Activated CD4-positive, alpha-beta T cell treated with anti-CD3 and anti-CD28 coated beads, Interleukin-2, amount 50 U/mL, for 4 hours (primary cell): ENCODE data around the gene ARHGAP1.

ENCODE experiments used
- DNase-seq, 2 experiments: peaks; one replicate each; pipeline ENCODE4 v3.0.0-alpha.2; 2020

ARHGAP1 gene

GRCh38 chr11:46700241-46701077 lies at the start of gene ARHGAP1, which contains the start of gene ZNF408:
Gene ARHGAP1, minus strand, starts transcription at chr11:46700619. Its CDS starts 4,512 bp downstream, at chr11:46696107.
Gene ZNF408, plus strand, starts transcription at chr11:46701031. Its CDS starts 17 bp downstream, at chr11:46701048.
- DNase-seq: peak; percentile 99

GRCh38 chr11:46747150-46747549 lies 46.7 kb upstream of the ARHGAP1 start:
- DNase-seq: no peak

- no peak for DNase-seq
Measured at GRCh38 chr11:46745995-46746394, 45.6 kb upstream of the ARHGAP1 start.

GRCh38 chr11:46745328-46745727 lies 44.9 kb upstream of the ARHGAP1 start:
- no peak for DNase-seq

- no peak for DNase-seq
Measured at GRCh38 chr11:46743693-46744339, 43.4 kb upstream of the ARHGAP1 start.

GRCh38 chr11:46743043-46743442 lies 42.6 kb upstream of the ARHGAP1 start:
- no peak for DNase-seq

- DNase-seq: no peak
Measured at GRCh38 chr11:46741600-46742484, 41.4 kb upstream of the ARHGAP1 start.

- DNase-seq: no peak
Measured at GRCh38 chr11:46738887-46739286, 38.5 kb upstream of the ARHGAP1 start.

- DNase-seq: no peak
Measured at GRCh38 chr11:46737699-46738098, 37.3 kb upstream of the ARHGAP1 start.

- DNase-seq: no peak
Measured at GRCh38 chr11:46736615-46737014, 36.2 kb upstream of the ARHGAP1 start.

- no peak for DNase-seq
Measured at GRCh38 chr11:46736146-46736545, 35.7 kb upstream of the ARHGAP1 start.

- DNase-seq: no peak
Measured at GRCh38 chr11:46733234-46733633, 32.8 kb upstream of the ARHGAP1 start.

GRCh38 chr11:46731545-46731944 lies 31.1 kb upstream of the ARHGAP1 start:
- no peak for DNase-seq

- no peak for DNase-seq
Measured at GRCh38 chr11:46729110-46730027, 28.9 kb upstream of the ARHGAP1 start.

- DNase-seq: no peak
Measured at GRCh38 chr11:46728659-46729040, 28.2 kb upstream of the ARHGAP1 start.

GRCh38 chr11:46727952-46728658 lies 27.7 kb upstream of the ARHGAP1 start:
- DNase-seq: no peak

- DNase-seq: no peak
Measured at GRCh38 chr11:46726206-46726862, 25.9 kb upstream of the ARHGAP1 start.

GRCh38 chr11:46725338-46726205 lies 25.2 kb upstream of the ARHGAP1 start:
- DNase-seq: no peak

- no peak for DNase-seq
Measured at GRCh38 chr11:46724088-46724487, 23.7 kb upstream of the ARHGAP1 start.

GRCh38 chr11:46723359-46723680 lies 22.9 kb upstream of the ARHGAP1 start:
- DNase-seq: no peak
